ENCODE data around the gene PSD2.

The PSD2 gene

GRCh38 chr5:139795074-139796001 lies at the start of gene PSD2:
TSS of gene PSD2 (plus strand) at chr5:139795808. CDS start at chr5:139809441, 13,633 bp downstream.
- no peak for DNase-seq (ENCODE audit: low spot score)

- DNase-seq (ENCODE audit: low spot score), result peak; percentile 93
Observed at GRCh38 chr5:139746691-139747582, 48.7 kb upstream of the PSD2 start.

- DNase-seq (ENCODE audit: low spot score), result peak; percentile 69
Observed at GRCh38 chr5:139747583-139748504, 47.8 kb upstream of the PSD2 start.

- DNase-seq (ENCODE audit: low spot score), result no peak
Observed at GRCh38 chr5:139748505-139748826, 47.1 kb upstream of the PSD2 start.

GRCh38 chr5:139749242-139749641 lies 46.4 kb upstream of the PSD2 start:
- DNase-seq (ENCODE audit: low spot score), result no peak

- DNase-seq (ENCODE audit: low spot score), result no peak
Observed at GRCh38 chr5:139751236-139751635, 44.4 kb upstream of the PSD2 start.

GRCh38 chr5:139752506-139753473 lies 42.8 kb upstream of the PSD2 start:
- no peak for DNase-seq (ENCODE audit: low spot score)

GRCh38 chr5:139755892-139756671 lies 39.5 kb upstream of the PSD2 start:
- DNase-seq (ENCODE audit: low spot score), result no peak

GRCh38 chr5:139756971-139757370 lies 38.6 kb upstream of the PSD2 start:
- no peak for DNase-seq (ENCODE audit: low spot score)

GRCh38 chr5:139757727-139758509 lies 37.7 kb upstream of the PSD2 start:
- DNase-seq (ENCODE audit: low spot score), result no peak

GRCh38 chr5:139758510-139759075 lies 37.0 kb upstream of the PSD2 start:
- no peak for DNase-seq (ENCODE audit: low spot score)

GRCh38 chr5:139759219-139759721 lies 36.3 kb upstream of the PSD2 start:
- DNase-seq (ENCODE audit: low spot score), result no peak

- DNase-seq (ENCODE audit: low spot score), result no peak
Observed at GRCh38 chr5:139760066-139761056, 35.2 kb upstream of the PSD2 start.

- DNase-seq (ENCODE audit: low spot score), result no peak
Observed at GRCh38 chr5:139761057-139761450, 34.6 kb upstream of the PSD2 start.

- no peak for DNase-seq (ENCODE audit: low spot score)
Observed at GRCh38 chr5:139761501-139761900, 34.1 kb upstream of the PSD2 start.

GRCh38 chr5:139762615-139763170 lies 32.9 kb upstream of the PSD2 start:
- no peak for DNase-seq (ENCODE audit: low spot score)

Measured in NAMALWA (cell line).